Stimulated activated naive CD8-positive, alpha-beta T cell treated with anti-CD3 and anti-CD28 coated beads, Interleukin-15, Interleukin-2, amounts not matched to agents 100 U/mL and 50 U/mL, for 24 hours (primary cell): ENCODE results near the gene ODF2L.
"Not testable (repeated sequence)": the region's sequence is repeated elsewhere in the genome, so short reads cannot be mapped to it uniquely, and the experiment has no call there.

ENCODE experiments used
- ATAC-seq: fragments of 150-1000 bp; cut with Tn5 transposase; one replicate; pipeline ENCODE4 v1.10.0; 2021
- DNase-seq: peaks from one replicate; pipeline ENCODE4 v3.0.0; 2021

ODF2L gene

GRCh38 chr1:86382878-86383277 is 13.2 kb downstream of the ODF2L start:
- no peak for ATAC-seq
- no peak for DNase-seq

GRCh38 chr1:86381223-86381622 is 14.9 kb downstream of the ODF2L start:
- DNase-seq (no peak), ATAC-seq (no peak)

- DNase-seq (no peak), ATAC-seq (no peak)
These were observed 15.8 kb downstream of the ODF2L start for GRCh38 chr1:86380257-86380861.

- ATAC-seq = no peak
- DNase-seq = no peak
These were observed 17.3 kb downstream of the ODF2L start for GRCh38 chr1:86378813-86379212.

- no peak for DNase-seq
- ATAC-seq = no peak
These were observed 18.8 kb downstream of the ODF2L start for GRCh38 chr1:86377341-86377740.

GRCh38 chr1:86375688-86376087 is 20.4 kb downstream of the ODF2L start:
- DNase-seq = no peak
- no peak for ATAC-seq

GRCh38 chr1:86370601-86371022 is 25.5 kb downstream of the ODF2L start:
- ATAC-seq (no peak), DNase-seq (no peak)

GRCh38 chr1:86365896-86366295 is 30.2 kb downstream of the ODF2L start:
- DNase-seq (no peak), ATAC-seq (no peak)

GRCh38 chr1:86362807-86363206 is 33.3 kb downstream of the ODF2L start:
- ATAC-seq (no peak), DNase-seq (no peak)

- DNase-seq = no peak
These were observed 38.3 kb downstream of the ODF2L start for GRCh38 chr1:86357796-86358195.

GRCh38 chr1:86356247-86356646 is 39.9 kb downstream of the ODF2L start:
- DNase-seq (no peak), ATAC-seq (no peak)

More at GRCh38 chr1:86357796-86358195, 38.3 kb downstream of the ODF2L start:
- no peak for ATAC-seq

- ATAC-seq = no peak
- DNase-seq = no peak
These were observed 44.0 kb downstream of the ODF2L start for GRCh38 chr1:86352086-86352485.

GRCh38 chr1:86350230-86350629 is 45.9 kb downstream of the ODF2L start:
- DNase-seq, ATAC-seq: not testable (repeated sequence)

GRCh38 chr1:86346388-86346787 is 49.7 kb downstream of the ODF2L start:
- DNase-seq (no peak), ATAC-seq (no peak)

GRCh38 chr1:86345042-86345441 is 51.1 kb downstream of the ODF2L start:
- no peak for DNase-seq
- ATAC-seq = no peak

- no peak for ATAC-seq
These were observed 56.2 kb downstream of the ODF2L start for GRCh38 chr1:86339906-86340305.

GRCh38 chr1:86339014-86339812 is 56.9 kb downstream of the ODF2L start:
- ATAC-seq (no peak), DNase-seq (no peak)

More at GRCh38 chr1:86339906-86340305, 56.2 kb downstream of the ODF2L start:
- no peak for DNase-seq

GRCh38 chr1:86335916-86336315 is 60.2 kb downstream of the ODF2L start:
- no peak for ATAC-seq
- DNase-seq = no peak

GRCh38 chr1:86325264-86325663 is 70.9 kb downstream of the ODF2L start:
- no peak for ATAC-seq

GRCh38 chr1:86324130-86324822 is 71.8 kb downstream of the ODF2L start:
- ATAC-seq (no peak), DNase-seq (no peak)

More at GRCh38 chr1:86325264-86325663, 70.9 kb downstream of the ODF2L start:
- no peak for DNase-seq

GRCh38 chr1:86322241-86322640 is 73.9 kb downstream of the ODF2L start:
- ATAC-seq (no peak), DNase-seq (no peak)

- ATAC-seq (no peak), DNase-seq (no peak)
These were observed 77.7 kb downstream of the ODF2L start for GRCh38 chr1:86318436-86318835.

GRCh38 chr1:86317926-86318325 is 78.2 kb downstream of the ODF2L start:
- ATAC-seq (no peak), DNase-seq (no peak)
